K562 (cell line): ENCODE results near the gene HIPK2. TPM values are rescaled to one million over a fixed set of nuclear protein-coding genes. Genes with fewer than 3 reads are reported as not detected.

Source experiments
- DACH1 ChIP-seq: fragments of 450-650 bp; IDR thresholded peaks from 2 replicates; pipeline ENCODE4 v1.6.1; 2018; ENCODE audit not compliant: partially characterized antibody
- ELF1 ChIP-seq: fragments of 200-800 bp; sonication (Bioruptor generic); IDR thresholded peaks from 2 replicates; pipeline ENCODE4 v1.6.1; 2016; ENCODE audit warnings: missing genetic modification characterization, missing compliant biosample characterization
- GATA2 ChIP-seq: sonication (generic); formaldehyde crosslinking; IDR thresholded peaks from 2 replicates; pipeline ENCODE4 v1.4.0; 2020; ENCODE audit warnings: mild to moderate bottlenecking, missing genetic modification reagents
- HCFC1 ChIP-seq: IDR thresholded peaks from 2 replicates; pipeline ENCODE4 v1.6.1; 2012; ENCODE audit warnings: low read depth, low read length, improper control_type of control experiment
- JUND ChIP-seq, 2 experiments: IDR thresholded peaks; 2 replicates in 1 of 2; 3 replicates in 1 of 2; pipeline ENCODE4 v1.6.1; 2011; ENCODE audit warnings: borderline replicate concordance in 2 of 2, low read depth in 2 of 2, low read length in 2 of 2, improper control_type of control experiment in 1 of 2, missing biosample characterization in 1 of 2, missing genetic modification characterization in 1 of 2, missing genetic modification reagents in 1 of 2
- MNT ChIP-seq, 2 experiments: fragments of 450-650 bp; conservative IDR thresholded peaks; 2 replicates each; pipeline ENCODE4 v1.6.1; 2017; ENCODE audit warnings: mild to moderate bottlenecking in 2 of 2, moderate library complexity in 2 of 2
- NFIC ChIP-seq: fragments of 450-650 bp; IDR thresholded peaks from 2 replicates; pipeline ENCODE4 v1.6.1; 2017; ENCODE audit warnings: mild to moderate bottlenecking, inconsistent platforms
- NRF1 ChIP-seq, 2 experiments: fragments of 450-650 bp; IDR thresholded peaks in 1 of 2; conservative IDR thresholded peaks in 1 of 2; 2 replicates each; pipeline ENCODE4 v1.6.1; 2014; ENCODE audit warnings: mild to moderate bottlenecking in 2 of 2
- RAD21 ChIP-seq, 2 experiments: fragments of 250-450 bp in 1 of 2; fragments of 450-650 bp in 1 of 2; sonication (Bioruptor Pico) in 1 of 2; formaldehyde crosslinking in 1 of 2; IDR thresholded peaks in 1 of 2; conservative IDR thresholded peaks in 1 of 2; 2 replicates each; pipeline versions ENCODE4 v1.4.0 to v1.8.0; 2020 to 2022; ENCODE audit warnings: mild to moderate bottlenecking in 2 of 2, moderate library complexity in 1 of 2
- SNIP1 ChIP-seq: fragments of 450-650 bp; IDR thresholded peaks from 2 replicates; pipeline ENCODE4 v1.7.1; 2017; ENCODE audit warnings: low read depth, mild to moderate bottlenecking
- TBP ChIP-seq: optimal IDR thresholded peaks from 2 replicates; pipeline ENCODE3; 2011; ENCODE audit warnings: low read depth, low read length, improper control_type of control experiment
- TEAD1 ChIP-seq, 2 experiments: fragments of 450-650 bp in 1 of 2; sonication (generic) in 1 of 2; formaldehyde crosslinking; IDR thresholded peaks; 2 replicates each; pipeline versions ENCODE4 v1.4.0 to v1.8.0; 2020 to 2022; ENCODE audit warnings: mild to moderate bottlenecking in 2 of 2, missing genetic modification reagents in 1 of 2
- THRB ChIP-seq: fragments of 450-650 bp; formaldehyde crosslinking; conservative IDR thresholded peaks from 2 replicates; pipeline ENCODE4 v1.4.0; 2022; ENCODE audit warnings: mild to moderate bottlenecking, missing genetic modification characterization
- USF2 ChIP-seq: sonication (generic); formaldehyde crosslinking; IDR thresholded peaks from 2 replicates; pipeline ENCODE4 v1.5.0; 2020; ENCODE audit warnings: missing genetic modification reagents
- ZC3H4 ChIP-seq: sonication (generic); formaldehyde crosslinking; IDR thresholded peaks from 2 replicates; pipeline ENCODE4 v1.9.0; 2021; ENCODE audit warnings: missing genetic modification reagents, borderline replicate concordance
- ZNF184 ChIP-seq: sonication (generic); formaldehyde crosslinking; IDR thresholded peaks from 2 replicates; pipeline ENCODE4 v1.5.0; 2020; ENCODE audit warnings: missing genetic modification reagents
- ZNF277 ChIP-seq: fragments of 250-450 bp; sonication (Bioruptor Pico); IDR thresholded peaks from 2 replicates; pipeline ENCODE4 v1.8.0; 2022; ENCODE audit warnings: inconsistent platforms, mild to moderate bottlenecking, moderate library complexity, borderline replicate concordance
- ZNF511 ChIP-seq: sonication (generic); formaldehyde crosslinking; IDR thresholded peaks from 2 replicates; pipeline ENCODE4 v1.8.0; 2022; ENCODE audit warnings: mild to moderate bottlenecking, missing genetic modification reagents
- polyA plus RNA-seq, 8 experiments: library from polyadenylated mRNA; depleted of rRNA in 4 of 8; stranded (reverse) in 5 of 8; unstranded in 3 of 8; fragments of >200 nt; fragmentation: Nextera tagmentation in 2 of 8; fragmentation: Illumina TruSeq in 1 of 8; extraction: Ambion mirVana in 2 of 8; extraction: Trizol in 1 of 8; gene quantifications; 2 replicates each; pipeline versions ENCODE4 v1.2.1 to v1.2.3, GENCODE V29; 2011 to 2014; ENCODE audit warnings: inconsistent platforms in 1 of 8, missing spikeins in 1 of 8
- total RNA-seq, 7 experiments: library from RNA; depleted of rRNA in 6 of 7; stranded (reverse); fragments of >200 nt in 6 of 7; fragmentation: Illumina TruSeq in 2 of 7; extraction: Trizol in 2 of 7; gene quantifications; 2 replicates each; pipeline versions ENCODE4 v1.2.1 to v1.2.3, GENCODE V29; 2011 to 2021; ENCODE audit warnings: low replicate concordance in 1 of 7

Gene HIPK2
- total and polyA plus RNA-seq, 9 of the 15 experiments (the other 6 are each of a cell fraction or from before 2014, with no cell fraction given), result 0.69 to 19.8 (median 5.1) TPM

GRCh38 chr7:139777948-139778841 is at the start of gene HIPK2 (continued):
- TF ChIP-seq MNT (conservative IDR thresholded peaks at IDR 0.05) (peak in 1 of 2 experiments; percentile 65; a peak in 2 of 4 replicates), TEAD1 (CRISPR knock-in tag; IDR thresholded peaks at IDR 0.05) (peak in 1 of 2 experiments; percentile 79; a peak in 1 of 4 replicates), THRB (CRISPR knock-in tag) (0 out of 2 replicates have a peak, but pooled peaks have one; percentile 45), ZNF511 (CRISPR knock-in tag) (peak; percentile 84), SNIP1 (no peak), ELF1 (tag) (no peak), DACH1 (no peak), NRF1 (conservative IDR thresholded peaks at IDR 0.05 in 1 of 2, IDR thresholded peaks at IDR 0.05 in 1 of 2) (peak in 1 of 2 experiments; percentile 70; a peak in 2 of 4 replicates), JUND (IDR thresholded peaks at IDR 0.05; ENCODE audit: borderline replicate concordance, low read depth, low read length) (0 out of 2 replicates have a peak, but pooled peaks have one; percentile 7), JUND (tag; IDR thresholded peaks at IDR 0.05; ENCODE audit: borderline replicate concordance, low read depth, low read length) (no peak; the same call in 2 of the 3 replicates), ZNF184 (CRISPR knock-in tag) (no peak), TBP (no peak), HCFC1 (peak; percentile 55), NFIC (no peak), ZNF277 (CRISPR knock-in tag) (no peak), GATA2 (CRISPR knock-in tag) (no peak), ZC3H4 (no peak), USF2 (CRISPR knock-in tag) (no peak), RAD21 (CRISPR knock-in tag; conservative IDR thresholded peaks at IDR 0.05 in 1 of 2, IDR thresholded peaks at IDR 0.05 in 1 of 2) (no peak)
